ENCODE data around the gene AADAT.
"Not testable (repeated sequence)": the region's sequence is repeated elsewhere in the genome, so short reads cannot be mapped to it uniquely, and the experiment has no call there.

Gene AADAT

GRCh38 chr4:170089668-170090351 is at the start of gene AADAT:
TSS of gene AADAT (minus strand) at chr4:170089956. CDS start at chr4:170089690, 266 bp downstream.
- DNase-seq (ENCODE audit: low read depth): no peak

- DNase-seq (ENCODE audit: low read depth): peak; percentile 45
Observed at GRCh38 chr4:170138580-170139194, 48.9 kb upstream of the AADAT start.

GRCh38 chr4:170137927-170138326 is 48.2 kb upstream of the AADAT start:
- DNase-seq (ENCODE audit: low read depth): no peak

- no peak for DNase-seq (ENCODE audit: low read depth)
Observed at GRCh38 chr4:170137466-170137865, 47.7 kb upstream of the AADAT start.

GRCh38 chr4:170134821-170135220 is 45.1 kb upstream of the AADAT start:
- DNase-seq (ENCODE audit: low read depth): no peak

GRCh38 chr4:170128219-170128804 is 38.6 kb upstream of the AADAT start:
- no peak for DNase-seq (ENCODE audit: low read depth)

- no peak for DNase-seq (ENCODE audit: low read depth)
Observed at GRCh38 chr4:170127758-170128157, 38.0 kb upstream of the AADAT start.

- no peak for DNase-seq (ENCODE audit: low read depth)
Observed at GRCh38 chr4:170124406-170124805, 34.6 kb upstream of the AADAT start.

- DNase-seq (ENCODE audit: low read depth): no peak
Observed at GRCh38 chr4:170122252-170122651, 32.5 kb upstream of the AADAT start.

- no peak for DNase-seq (ENCODE audit: low read depth)
Observed at GRCh38 chr4:170114636-170115035, 24.9 kb upstream of the AADAT start.

- DNase-seq (ENCODE audit: low read depth): not testable (repeated sequence)
Observed at GRCh38 chr4:170114183-170114582, 24.4 kb upstream of the AADAT start.

- DNase-seq (ENCODE audit: low read depth): no peak
Observed at GRCh38 chr4:170111546-170111945, 21.8 kb upstream of the AADAT start.

- DNase-seq (ENCODE audit: low read depth): no peak
Observed at GRCh38 chr4:170111085-170111484, 21.3 kb upstream of the AADAT start.

- no peak for DNase-seq (ENCODE audit: low read depth)
Observed at GRCh38 chr4:170110285-170110672, 20.5 kb upstream of the AADAT start.

- DNase-seq (ENCODE audit: low read depth): no peak
Observed at GRCh38 chr4:170109586-170110284, 20.0 kb upstream of the AADAT start.

GRCh38 chr4:170106900-170107299 is 17.1 kb upstream of the AADAT start:
- no peak for DNase-seq (ENCODE audit: low read depth)

GRCh38 chr4:170102426-170102825 is 12.7 kb upstream of the AADAT start:
- DNase-seq (ENCODE audit: low read depth): no peak

GRCh38 chr4:170098171-170098570 is 8.4 kb upstream of the AADAT start:
- not testable (repeated sequence) for DNase-seq (ENCODE audit: low read depth)

GRCh38 chr4:170097681-170098080 is 7.9 kb upstream of the AADAT start:
- DNase-seq (ENCODE audit: low read depth): no peak

- no peak for DNase-seq (ENCODE audit: low read depth)
Observed at GRCh38 chr4:170093973-170094535, 4.3 kb upstream of the AADAT start.

GRCh38 chr4:170091069-170091696 is 1.4 kb upstream of the AADAT start:
- no peak for DNase-seq (ENCODE audit: low read depth)
